ENCODE measurements around the gene KRT74.

Gene KRT74

DNA sequence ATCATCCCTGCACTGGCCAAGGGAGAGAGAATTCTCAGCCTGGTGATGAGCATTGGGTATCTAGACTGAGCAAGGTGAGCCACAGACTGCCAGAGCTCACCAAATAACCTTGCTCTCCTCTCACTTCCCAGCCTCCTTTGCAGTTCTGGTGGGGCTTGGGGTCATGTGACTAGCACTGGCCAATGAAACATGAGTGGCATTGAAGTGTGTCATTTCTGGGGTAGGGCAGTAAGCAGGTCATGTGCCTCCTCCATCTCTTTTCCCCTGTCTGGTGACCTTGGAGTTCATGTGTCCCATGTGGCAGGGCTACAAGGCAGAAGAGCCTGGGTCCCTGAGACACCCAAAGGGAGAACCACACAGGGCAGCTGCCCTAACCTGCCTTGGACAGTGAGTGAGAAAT lies 31.2 kb upstream of the KRT74 start:
- TF ChIP-seq TAF1 (IDR thresholded peaks at IDR 0.05; ENCODE audit: borderline replicate concordance, insufficient read depth, low read length) (no peak), SIN3A (IDR thresholded peaks at IDR 0.05; ENCODE audit: borderline replicate concordance, insufficient read depth, low read length) (no peak), FOXP2 (optimal IDR thresholded peaks at IDR 0.05; ENCODE audit: borderline replicate concordance, extremely low read depth, extremely low read length, insufficient read depth) (no peak), POLR2AphosphoS5 (IDR thresholded peaks at IDR 0.05; ENCODE audit: low read depth, low read length) (no peak)
- TF ChIP-seq, protein P1, sequence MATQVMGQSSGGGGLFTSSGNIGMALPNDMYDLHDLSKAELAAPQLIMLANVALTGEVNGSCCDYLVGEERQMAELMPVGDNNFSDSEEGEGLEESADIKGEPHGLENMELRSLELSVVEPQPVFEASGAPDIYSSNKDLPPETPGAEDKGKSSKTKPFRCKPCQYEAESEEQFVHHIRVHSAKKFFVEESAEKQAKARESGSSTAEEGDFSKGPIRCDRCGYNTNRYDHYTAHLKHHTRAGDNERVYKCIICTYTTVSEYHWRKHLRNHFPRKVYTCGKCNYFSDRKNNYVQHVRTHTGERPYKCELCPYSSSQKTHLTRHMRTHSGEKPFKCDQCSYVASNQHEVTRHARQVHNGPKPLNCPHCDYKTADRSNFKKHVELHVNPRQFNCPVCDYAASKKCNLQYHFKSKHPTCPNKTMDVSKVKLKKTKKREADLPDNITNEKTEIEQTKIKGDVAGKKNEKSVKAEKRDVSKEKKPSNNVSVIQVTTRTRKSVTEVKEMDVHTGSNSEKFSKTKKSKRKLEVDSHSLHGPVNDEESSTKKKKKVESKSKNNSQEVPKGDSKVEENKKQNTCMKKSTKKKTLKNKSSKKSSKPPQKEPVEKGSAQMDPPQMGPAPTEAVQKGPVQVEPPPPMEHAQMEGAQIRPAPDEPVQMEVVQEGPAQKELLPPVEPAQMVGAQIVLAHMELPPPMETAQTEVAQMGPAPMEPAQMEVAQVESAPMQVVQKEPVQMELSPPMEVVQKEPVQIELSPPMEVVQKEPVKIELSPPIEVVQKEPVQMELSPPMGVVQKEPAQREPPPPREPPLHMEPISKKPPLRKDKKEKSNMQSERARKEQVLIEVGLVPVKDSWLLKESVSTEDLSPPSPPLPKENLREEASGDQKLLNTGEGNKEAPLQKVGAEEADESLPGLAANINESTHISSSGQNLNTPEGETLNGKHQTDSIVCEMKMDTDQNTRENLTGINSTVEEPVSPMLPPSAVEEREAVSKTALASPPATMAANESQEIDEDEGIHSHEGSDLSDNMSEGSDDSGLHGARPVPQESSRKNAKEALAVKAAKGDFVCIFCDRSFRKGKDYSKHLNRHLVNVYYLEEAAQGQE (IDR thresholded peaks at IDR 0.05; ENCODE audit: insufficient read depth in 1 of 2, low read depth in 2 of 2, low read length in 2 of 2) = no peak

DNA sequence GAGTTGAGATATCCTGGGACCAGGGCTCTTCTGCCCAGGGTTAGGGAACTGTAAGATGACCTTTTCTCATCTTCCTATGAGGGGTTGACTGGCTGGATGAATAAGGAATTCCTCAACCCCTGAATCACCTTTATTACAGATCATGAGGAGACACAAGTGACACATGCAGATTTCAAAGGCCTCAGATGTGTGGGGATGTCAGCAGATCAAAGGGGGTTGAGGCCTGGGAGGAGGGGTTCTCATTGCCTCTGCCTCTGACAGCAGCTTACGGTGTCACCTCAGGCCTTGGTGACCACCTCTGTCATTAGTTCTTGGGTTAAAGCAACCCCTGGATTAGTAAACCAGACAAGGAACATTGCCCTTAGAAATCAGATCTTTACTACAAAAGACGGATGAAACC lies 29.7 kb upstream of the KRT74 start:
- TF ChIP-seq TAF1 (IDR thresholded peaks at IDR 0.05; ENCODE audit: borderline replicate concordance, insufficient read depth, low read length) = no peak
- no peak for TF ChIP-seq SIN3A (IDR thresholded peaks at IDR 0.05; ENCODE audit: borderline replicate concordance, insufficient read depth, low read length)
- no peak for TF ChIP-seq POLR2AphosphoS5 (IDR thresholded peaks at IDR 0.05; ENCODE audit: low read depth, low read length)
- no peak for TF ChIP-seq FOXP2 (optimal IDR thresholded peaks at IDR 0.05; ENCODE audit: borderline replicate concordance, extremely low read depth, extremely low read length, insufficient read depth)
- TF ChIP-seq, protein P1 (IDR thresholded peaks at IDR 0.05; ENCODE audit: insufficient read depth in 1 of 2, low read depth in 2 of 2, low read length in 2 of 2) = no peak

DNA sequence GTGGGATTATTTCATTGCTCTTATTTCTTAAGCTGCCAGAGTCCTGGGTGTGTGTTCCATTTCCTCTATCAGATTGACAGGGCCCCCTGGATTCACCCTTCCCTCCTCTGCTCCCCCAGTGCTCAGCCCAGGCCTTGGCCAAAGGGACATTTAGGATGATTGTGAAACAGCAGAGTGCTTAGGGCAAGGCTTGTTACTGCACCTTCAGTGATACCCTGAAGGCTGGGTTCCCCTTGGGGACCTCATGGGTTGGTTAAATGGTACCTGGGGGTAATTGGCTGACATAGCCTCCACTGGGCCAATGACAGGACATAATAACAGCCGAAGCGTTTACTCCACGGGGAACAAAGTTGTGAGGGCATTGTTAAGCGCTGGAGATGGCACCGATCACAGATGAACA lies 28.9 kb upstream of the KRT74 start:
- no peak for TF ChIP-seq TAF1 (IDR thresholded peaks at IDR 0.05; ENCODE audit: borderline replicate concordance, insufficient read depth, low read length)
- no peak for TF ChIP-seq POLR2AphosphoS5 (IDR thresholded peaks at IDR 0.05; ENCODE audit: low read depth, low read length)
- TF ChIP-seq SIN3A (IDR thresholded peaks at IDR 0.05; ENCODE audit: borderline replicate concordance, insufficient read depth, low read length) = no peak
- no peak for TF ChIP-seq FOXP2 (optimal IDR thresholded peaks at IDR 0.05; ENCODE audit: borderline replicate concordance, extremely low read depth, extremely low read length, insufficient read depth)
- TF ChIP-seq, protein P1 (IDR thresholded peaks at IDR 0.05; ENCODE audit: insufficient read depth in 1 of 2, low read depth in 2 of 2, low read length in 2 of 2) = no peak

DNA sequence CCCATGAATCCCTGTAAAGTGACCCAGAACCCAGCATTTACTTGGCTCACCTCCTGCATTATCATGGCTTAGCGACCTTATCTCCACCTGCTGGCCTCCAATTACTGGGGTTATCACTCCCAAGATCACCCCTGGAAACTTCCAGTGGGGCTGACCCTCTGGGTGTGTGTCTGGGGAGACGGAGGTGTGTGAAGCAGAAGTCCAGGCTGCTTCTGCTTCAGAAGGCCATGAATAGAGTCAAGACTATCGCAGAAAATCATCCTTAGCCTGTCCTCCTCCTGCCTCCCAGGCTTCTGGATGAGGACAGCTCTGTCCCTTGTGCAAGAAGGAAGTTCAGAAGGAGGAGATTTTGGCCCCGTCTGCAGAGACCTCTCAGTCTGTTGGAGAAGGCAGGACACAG lies 28.0 kb upstream of the KRT74 start:
- TF ChIP-seq FOXP2 (optimal IDR thresholded peaks at IDR 0.05; ENCODE audit: borderline replicate concordance, extremely low read depth, extremely low read length, insufficient read depth) = no peak
- no peak for TF ChIP-seq SIN3A (IDR thresholded peaks at IDR 0.05; ENCODE audit: borderline replicate concordance, insufficient read depth, low read length)
- no peak for TF ChIP-seq POLR2AphosphoS5 (IDR thresholded peaks at IDR 0.05; ENCODE audit: low read depth, low read length)
- TF ChIP-seq TAF1 (IDR thresholded peaks at IDR 0.05; ENCODE audit: borderline replicate concordance, insufficient read depth, low read length) = no peak
- TF ChIP-seq, protein P1 (IDR thresholded peaks at IDR 0.05; ENCODE audit: insufficient read depth in 1 of 2, low read depth in 2 of 2, low read length in 2 of 2) = no peak

DNA sequence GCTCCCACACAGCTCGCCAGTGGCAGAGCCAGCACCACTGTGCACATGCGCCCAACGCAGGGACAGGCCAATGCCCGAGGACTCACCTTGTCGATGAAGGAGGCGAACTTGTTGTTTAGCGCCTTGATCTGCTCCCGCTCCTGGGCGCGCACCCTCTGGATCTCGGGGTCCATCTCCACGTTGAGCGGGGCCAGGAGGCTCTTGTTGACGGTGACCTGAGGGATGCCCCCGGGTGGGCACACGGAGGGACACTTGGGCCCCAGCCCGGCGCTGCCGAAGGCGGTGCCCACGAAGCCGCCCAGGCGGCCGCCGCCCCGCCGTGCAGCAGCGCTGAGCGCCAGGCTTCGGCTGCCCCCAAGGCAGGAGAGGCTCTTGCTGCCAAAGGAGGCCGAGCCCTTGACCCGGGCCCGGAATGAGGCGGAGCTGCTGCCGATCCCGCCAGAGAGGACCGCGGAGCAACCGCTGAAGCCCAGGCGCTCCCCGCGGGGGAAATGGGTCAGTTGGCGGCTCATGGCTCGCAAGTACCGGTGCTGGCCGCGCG lies 27.4 kb upstream of the KRT74 start, which contains the start of gene KRT72:
Gene KRT72 (minus strand): TSS at position 523 of the 541 bp plus-strand sequence. CDS start 11 bp downstream, at position 512.
- TF ChIP-seq TAF1 (IDR thresholded peaks at IDR 0.05; ENCODE audit: borderline replicate concordance, insufficient read depth, low read length) (no peak), SIN3A (IDR thresholded peaks at IDR 0.05; ENCODE audit: borderline replicate concordance, insufficient read depth, low read length) (no peak), POLR2AphosphoS5 (IDR thresholded peaks at IDR 0.05; ENCODE audit: low read depth, low read length) (no peak), FOXP2 (optimal IDR thresholded peaks at IDR 0.05; ENCODE audit: borderline replicate concordance, extremely low read depth, extremely low read length, insufficient read depth) (no peak)
- TF ChIP-seq, protein P1 (IDR thresholded peaks at IDR 0.05; ENCODE audit: insufficient read depth in 1 of 2, low read depth in 2 of 2, low read length in 2 of 2) = no peak

Measured in PFSK-1 (cell line).